ENCODE measurements around the gene CTU1. TPM values are rescaled to one million over a fixed set of nuclear protein-coding genes. Genes with fewer than 3 reads are reported as not detected.

CTU1 gene
- total and polyA plus RNA-seq, 4 donors: 2.5 to 9.8 (median 3.8) TPM

DNA sequence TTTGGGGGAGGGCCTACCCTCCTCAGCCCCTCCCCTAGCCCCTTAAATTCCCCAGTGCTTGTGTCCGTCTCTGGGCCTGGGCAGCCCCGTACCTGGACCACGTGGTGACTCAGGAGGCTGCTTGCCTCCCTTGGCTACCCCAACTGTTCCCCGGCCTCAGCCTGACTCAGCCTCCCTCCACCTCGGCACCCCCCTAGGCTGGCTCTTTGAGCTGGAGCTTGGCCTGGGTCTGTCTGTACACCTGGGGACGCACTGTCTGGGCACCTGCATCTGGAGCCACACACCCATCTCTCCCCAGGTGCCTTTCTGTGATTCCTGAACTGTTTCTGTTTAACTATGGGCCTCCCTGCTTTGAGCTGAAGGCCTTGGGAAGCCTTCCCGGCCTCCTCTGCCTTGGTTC is 23.7 kb downstream of the CTU1 start:
- Histone ChIP-seq H3K4me3 (no peak overlapping the region), H3K27ac (ENCODE audit: low read depth in 1 of 2, low read length in 1 of 2) (no peak overlapping the region), H3K9me3 (ENCODE audit: control insufficient read depth in 4 of 4, insufficient read depth in 3 of 4, low read length in 3 of 4) (peaks cover 0 to 1% (median 0%) of the 10 kb centered on the region in 4 donors), H3K27me3 (ENCODE audit: control insufficient read depth in 3 of 3, insufficient read depth in 3 of 3, low read length in 2 of 3) (no peaks in the 10 kb centered on the region), H3K9ac (ENCODE audit: insufficient read depth in 1 of 2, low read length in 2 of 2) (no peak overlapping the region), H3K4me1 (ENCODE audit: control insufficient read depth in 5 of 5, insufficient read depth in 5 of 5, low read length in 5 of 5) (peaks cover 0 to 2% (median 0%) of the 10 kb centered on the region in 5 donors), H3K36me3 (ENCODE audit: control insufficient read depth in 4 of 4, insufficient read depth in 4 of 4, low read length in 4 of 4) (no peaks in the 10 kb centered on the region)
- DNase-seq (no peak), ATAC-seq (ENCODE audit: insufficient read depth, low FRiP score) (no peak)
- 77 to 85% methylated on average over 7 of the region's 7 CpGs for WGBS, 2 donors
- TF ChIP-seq, protein P1, sequence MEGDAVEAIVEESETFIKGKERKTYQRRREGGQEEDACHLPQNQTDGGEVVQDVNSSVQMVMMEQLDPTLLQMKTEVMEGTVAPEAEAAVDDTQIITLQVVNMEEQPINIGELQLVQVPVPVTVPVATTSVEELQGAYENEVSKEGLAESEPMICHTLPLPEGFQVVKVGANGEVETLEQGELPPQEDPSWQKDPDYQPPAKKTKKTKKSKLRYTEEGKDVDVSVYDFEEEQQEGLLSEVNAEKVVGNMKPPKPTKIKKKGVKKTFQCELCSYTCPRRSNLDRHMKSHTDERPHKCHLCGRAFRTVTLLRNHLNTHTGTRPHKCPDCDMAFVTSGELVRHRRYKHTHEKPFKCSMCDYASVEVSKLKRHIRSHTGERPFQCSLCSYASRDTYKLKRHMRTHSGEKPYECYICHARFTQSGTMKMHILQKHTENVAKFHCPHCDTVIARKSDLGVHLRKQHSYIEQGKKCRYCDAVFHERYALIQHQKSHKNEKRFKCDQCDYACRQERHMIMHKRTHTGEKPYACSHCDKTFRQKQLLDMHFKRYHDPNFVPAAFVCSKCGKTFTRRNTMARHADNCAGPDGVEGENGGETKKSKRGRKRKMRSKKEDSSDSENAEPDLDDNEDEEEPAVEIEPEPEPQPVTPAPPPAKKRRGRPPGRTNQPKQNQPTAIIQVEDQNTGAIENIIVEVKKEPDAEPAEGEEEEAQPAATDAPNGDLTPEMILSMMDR (IDR thresholded peaks at IDR 0.05; ENCODE audit: control extremely low read depth, extremely low read depth): no peak

DNA sequence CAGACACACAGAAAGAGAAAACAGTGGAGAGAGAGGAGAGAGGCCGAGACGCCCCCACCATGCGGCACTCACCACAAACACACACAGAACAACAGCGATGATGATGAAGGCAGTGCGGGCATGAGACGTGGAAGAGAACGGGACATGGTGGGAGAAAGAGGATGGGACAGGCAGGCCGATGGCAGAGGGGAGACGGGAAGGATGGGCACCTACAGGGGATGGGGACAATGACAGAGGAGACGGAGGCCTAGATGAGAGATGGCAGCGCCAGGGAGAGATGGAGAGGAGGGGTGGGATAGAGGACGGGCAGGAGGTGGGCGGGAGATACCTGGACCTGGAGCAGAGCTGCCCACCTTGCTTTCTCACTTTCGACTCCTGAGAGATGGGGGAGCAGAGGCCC is 24.4 kb downstream of the CTU1 start:
- TF ChIP-seq, protein P1 (IDR thresholded peaks at IDR 0.05; ENCODE audit: control extremely low read depth, extremely low read depth): no peak

DNA sequence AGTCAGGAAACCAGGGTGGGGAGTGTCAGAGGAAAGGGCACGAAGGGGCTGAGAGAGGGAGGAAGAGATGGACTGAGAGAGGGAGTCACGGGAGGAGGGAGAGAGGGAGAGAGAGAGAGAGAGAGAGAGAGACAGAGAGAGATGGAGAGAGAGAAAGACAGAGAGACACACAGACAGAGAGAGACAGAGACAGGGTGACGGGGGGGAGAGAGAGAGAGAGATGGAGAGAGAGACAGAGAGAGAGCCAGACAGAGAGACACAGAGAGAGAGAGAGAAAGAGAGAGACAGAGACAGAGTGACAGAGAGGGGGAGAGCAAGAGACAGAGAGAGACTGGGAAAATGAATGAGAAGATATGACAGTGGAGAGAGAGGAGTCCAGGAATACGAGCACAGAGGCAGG is 25.0 kb downstream of the CTU1 start:
- no peak overlapping the region for H3K27ac ChIP-seq (ENCODE audit: low read depth in 1 of 2, low read length in 1 of 2)
- H3K9me3 ChIP-seq (ENCODE audit: control insufficient read depth in 4 of 4, insufficient read depth in 3 of 4, low read length in 3 of 4): peaks cover 0 to 1% (median 0%) of the 10 kb centered on the region in 4 donors
- ATAC-seq (ENCODE audit: insufficient read depth, low FRiP score) (no peak), DNase-seq (no peak)
- TF ChIP-seq, protein P1 (IDR thresholded peaks at IDR 0.05; ENCODE audit: control extremely low read depth, extremely low read depth): no peak
- 39 to 45% methylated on average over 4 of the region's 4 CpGs for WGBS, 2 donors
- H3K9ac ChIP-seq (ENCODE audit: insufficient read depth in 1 of 2, low read length in 2 of 2): no peak overlapping the region
- H3K36me3 ChIP-seq (ENCODE audit: control insufficient read depth in 4 of 4, insufficient read depth in 4 of 4, low read length in 4 of 4): no peaks in the 10 kb centered on the region
- no peaks in the 10 kb centered on the region for H3K27me3 ChIP-seq (ENCODE audit: control insufficient read depth in 3 of 3, insufficient read depth in 3 of 3, low read length in 2 of 3)
- H3K4me3 ChIP-seq: no peak overlapping the region
- H3K4me1 ChIP-seq (ENCODE audit: control insufficient read depth in 5 of 5, insufficient read depth in 5 of 5, low read length in 5 of 5): no peaks in the 10 kb centered on the region

More for the DNA sequence above, 24.4 kb downstream of the CTU1 start:
- Histone ChIP-seq H3K9me3 (ENCODE audit: control insufficient read depth in 4 of 4, insufficient read depth in 3 of 4, low read length in 3 of 4) (peaks cover 0 to 1% (median 0%) of the 10 kb centered on the region in 4 donors), H3K27me3 (ENCODE audit: control insufficient read depth in 3 of 3, insufficient read depth in 3 of 3, low read length in 2 of 3) (no peaks in the 10 kb centered on the region), H3K9ac (ENCODE audit: insufficient read depth in 1 of 2, low read length in 2 of 2) (no peak overlapping the region), H3K4me1 (ENCODE audit: control insufficient read depth in 5 of 5, insufficient read depth in 5 of 5, low read length in 5 of 5) (no peaks in the 10 kb centered on the region), H3K4me3 (no peak overlapping the region), H3K36me3 (ENCODE audit: control insufficient read depth in 4 of 4, insufficient read depth in 4 of 4, low read length in 4 of 4) (no peaks in the 10 kb centered on the region), H3K27ac (ENCODE audit: low read depth in 1 of 2, low read length in 1 of 2) (no peak overlapping the region)
- 74 to 82% methylated on average over 14 of the region's 14 CpGs for WGBS, 2 donors
- DNase-seq (no peak), ATAC-seq (ENCODE audit: insufficient read depth, low FRiP score) (no peak)

DNA sequence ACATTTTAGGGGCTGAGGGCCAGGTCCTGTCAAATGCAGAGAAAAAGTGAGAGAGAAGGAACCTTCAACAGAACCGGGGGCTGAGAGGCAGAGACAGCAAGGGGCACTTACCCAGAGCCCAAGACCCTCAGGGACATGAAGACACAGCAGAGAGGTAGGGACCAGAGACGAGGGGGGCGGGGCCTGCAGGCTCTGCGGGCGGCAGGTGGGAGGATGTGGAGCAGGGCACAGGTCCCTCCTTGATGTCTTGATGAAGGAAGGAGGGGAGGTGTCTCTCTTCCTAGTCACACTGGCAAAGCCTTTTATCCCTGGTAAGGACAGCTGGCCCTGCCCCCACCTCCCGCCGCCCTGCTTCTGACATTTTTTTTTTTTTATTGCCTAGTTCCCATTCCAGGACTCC is 25.6 kb downstream of the CTU1 start, which contains the start of gene KLK14:
KLK14 (minus strand) TSS at position 277 of the 400 bp plus-strand sequence; CDS start at position 4, 273 bp downstream.
- Histone ChIP-seq H3K4me3 (no peak within 1 kb of the TSS), H3K27ac (ENCODE audit: low read depth in 1 of 2, low read length in 1 of 2) (no peak within 1 kb of the TSS), H3K9ac (ENCODE audit: insufficient read depth in 1 of 2, low read length in 2 of 2) (no peak within 1 kb of the TSS), H3K4me1 (ENCODE audit: control insufficient read depth in 5 of 5, insufficient read depth in 5 of 5, low read length in 5 of 5) (no peaks in the 10 kb centered on the region), H3K9me3 (ENCODE audit: control insufficient read depth in 4 of 4, insufficient read depth in 3 of 4, low read length in 3 of 4) (peaks cover 0 to 1% (median 0%) of the 10 kb centered on the region in 4 donors), H3K27me3 (ENCODE audit: control insufficient read depth in 3 of 3, insufficient read depth in 3 of 3, low read length in 2 of 3) (no peaks in the 10 kb centered on the region), H3K36me3 (ENCODE audit: control insufficient read depth in 4 of 4, insufficient read depth in 4 of 4, low read length in 4 of 4) (no peaks in the 10 kb centered on the region)
- no peak for DNase-seq
- TF ChIP-seq, protein P1 (IDR thresholded peaks at IDR 0.05; ENCODE audit: control extremely low read depth, extremely low read depth): no peak
- WGBS, 2 donors: 34 to 49% methylated on average over 7 of the region's 7 CpGs
- no peak for ATAC-seq (ENCODE audit: insufficient read depth, low FRiP score)
